Measurements from ENCODE around the gene FOXA3. TPM values are rescaled to one million over a fixed set of nuclear protein-coding genes. Genes with fewer than 3 reads are reported as not detected.

FOXA3 gene
- total RNA-seq, 1 donor from 2014 or later, result not detected

GRCh38 chr19:45900738-45901431 is 36.8 kb downstream of the FOXA3 start:
- Histone ChIP-seq H3K27ac (replicated peaks) (peak overlapping the region; percentile 86), H3K4me3 (peak overlapping the region; percentile 88), H3K4me1 (peaks cover 30% of the 10 kb centered on the region), H3K27me3 (ENCODE audit: low read depth) (no peaks in the 10 kb centered on the region), H3K36me3 (peaks cover 41% of the 10 kb centered on the region), H3K9me3 (replicated peaks) (no peaks in the 10 kb centered on the region)
- DNase-seq, result no peak
- intact Hi-C loops (cut with micrococcal nuclease), result no loop called here
- no peak for TF ChIP-seq CTCF (IDR thresholded peaks at IDR 0.05; ENCODE audit: borderline replicate concordance)

GRCh38 chr19:45901432-45901911 is 37.3 kb downstream of the FOXA3 start:
- Histone ChIP-seq H3K9me3 (replicated peaks) (no peaks in the 10 kb centered on the region), H3K36me3 (peaks cover 36% of the 10 kb centered on the region), H3K4me1 (peaks cover 30% of the 10 kb centered on the region), H3K27me3 (ENCODE audit: low read depth) (no peaks in the 10 kb centered on the region), H3K4me3 (peak overlapping the region; percentile 88), H3K27ac (replicated peaks) (peak overlapping the region; percentile 86)
- intact Hi-C loops (cut with micrococcal nuclease), result no loop called here
- DNase-seq, result peak; percentile 53
- no peak for TF ChIP-seq CTCF (IDR thresholded peaks at IDR 0.05; ENCODE audit: borderline replicate concordance)

- H3K4me1 ChIP-seq, result peaks cover 30% of the 10 kb centered on the region
- intact Hi-C loops (cut with micrococcal nuclease), result no loop called here
- TF ChIP-seq CTCF (IDR thresholded peaks at IDR 0.05; ENCODE audit: borderline replicate concordance), result no peak
- DNase-seq, result no peak
- H3K36me3 ChIP-seq, result peaks cover 34% of the 10 kb centered on the region
- no peaks in the 10 kb centered on the region for H3K27me3 ChIP-seq (ENCODE audit: low read depth)
- H3K4me3 ChIP-seq, result peak within 1 kb of the TSS; percentile 88
- H3K9me3 ChIP-seq (replicated peaks), result no peaks in the 10 kb centered on the region
- H3K27ac ChIP-seq (replicated peaks), result peak within 1 kb of the TSS; percentile 86
These were observed 38.0 kb downstream of the FOXA3 start, which contains the start of gene MYPOP for GRCh38 chr19:45901912-45902650. MYPOP (minus strand) TSS chr19:45902613; CDS start chr19:45901773, 840 bp downstream.

- peak; percentile 21 for TF ChIP-seq CTCF (IDR thresholded peaks at IDR 0.05; ENCODE audit: borderline replicate concordance)
- Histone ChIP-seq H3K36me3 (peaks cover 26% of the 10 kb centered on the region), H3K4me3 (peak overlapping the region; percentile 88), H3K27ac (replicated peaks) (peak overlapping the region; percentile 86), H3K27me3 (ENCODE audit: low read depth) (no peaks in the 10 kb centered on the region), H3K9me3 (replicated peaks) (no peaks in the 10 kb centered on the region), H3K4me1 (peaks cover 30% of the 10 kb centered on the region)
- intact Hi-C loops (cut with micrococcal nuclease), result no loop called here
- peak; percentile 98 for DNase-seq
These were observed 38.8 kb downstream of the FOXA3 start for GRCh38 chr19:45902651-45903625.

GRCh38 chr19:45905011-45905410 is 40.9 kb downstream of the FOXA3 start:
- peaks cover 6% of the 10 kb centered on the region for H3K36me3 ChIP-seq
- H3K9me3 ChIP-seq (replicated peaks), result no peaks in the 10 kb centered on the region
- H3K27ac ChIP-seq (replicated peaks), result no peak overlapping the region
- H3K4me1 ChIP-seq, result peaks cover 27% of the 10 kb centered on the region
- DNase-seq, result no peak
- H3K4me3 ChIP-seq, result no peak overlapping the region
- no peak for TF ChIP-seq CTCF (IDR thresholded peaks at IDR 0.05; ENCODE audit: borderline replicate concordance)
- no peaks in the 10 kb centered on the region for H3K27me3 ChIP-seq (ENCODE audit: low read depth)
- intact Hi-C loops (cut with micrococcal nuclease), result no loop called here

Measured in left ventricle myocardium inferior (tissue), 1 donor.